ENCODE results near the gene SRC.

DNA sequence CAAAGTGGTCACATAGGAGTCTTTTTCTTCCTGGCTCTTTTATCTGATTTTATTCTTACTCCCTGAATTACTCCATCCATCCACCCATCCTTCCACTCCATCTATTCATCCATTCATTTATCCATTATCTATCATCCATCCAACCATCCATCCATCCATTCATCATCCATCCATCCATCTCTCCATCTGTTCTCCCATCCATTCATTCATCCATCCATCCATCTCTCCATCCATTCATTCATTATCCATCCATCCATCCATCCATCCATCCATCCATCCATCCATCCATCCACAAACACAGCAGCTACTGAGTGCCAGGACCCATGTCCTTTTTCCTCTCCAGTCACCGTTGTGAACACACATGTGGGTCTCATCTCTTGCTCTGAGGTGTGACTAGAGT is 96.6 kb downstream of the SRC start:
- TF ChIP-seq, protein P1, sequence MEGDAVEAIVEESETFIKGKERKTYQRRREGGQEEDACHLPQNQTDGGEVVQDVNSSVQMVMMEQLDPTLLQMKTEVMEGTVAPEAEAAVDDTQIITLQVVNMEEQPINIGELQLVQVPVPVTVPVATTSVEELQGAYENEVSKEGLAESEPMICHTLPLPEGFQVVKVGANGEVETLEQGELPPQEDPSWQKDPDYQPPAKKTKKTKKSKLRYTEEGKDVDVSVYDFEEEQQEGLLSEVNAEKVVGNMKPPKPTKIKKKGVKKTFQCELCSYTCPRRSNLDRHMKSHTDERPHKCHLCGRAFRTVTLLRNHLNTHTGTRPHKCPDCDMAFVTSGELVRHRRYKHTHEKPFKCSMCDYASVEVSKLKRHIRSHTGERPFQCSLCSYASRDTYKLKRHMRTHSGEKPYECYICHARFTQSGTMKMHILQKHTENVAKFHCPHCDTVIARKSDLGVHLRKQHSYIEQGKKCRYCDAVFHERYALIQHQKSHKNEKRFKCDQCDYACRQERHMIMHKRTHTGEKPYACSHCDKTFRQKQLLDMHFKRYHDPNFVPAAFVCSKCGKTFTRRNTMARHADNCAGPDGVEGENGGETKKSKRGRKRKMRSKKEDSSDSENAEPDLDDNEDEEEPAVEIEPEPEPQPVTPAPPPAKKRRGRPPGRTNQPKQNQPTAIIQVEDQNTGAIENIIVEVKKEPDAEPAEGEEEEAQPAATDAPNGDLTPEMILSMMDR (IDR thresholded peaks at IDR 0.05; ENCODE audit: insufficient read depth, low read length, poor library complexity, severe bottlenecking), result no peak
- no peak for TF ChIP-seq EZH2phosphoT487 (conservative IDR thresholded peaks at IDR 0.05; ENCODE audit: low read length)

Data from SU-DHL-6 (cell line).